ENCODE measurements around the gene RARG. TPM values are rescaled to one million over a fixed set of nuclear protein-coding genes. Genes with fewer than 3 reads are reported as not detected.

RARG gene
- total RNA-seq, 1 donor from 2014 or later = 5.5 TPM

GRCh38 chr12:53225635-53226424 is 6.2 kb downstream of the RARG start:
- no peak overlapping the region for H3K4me3 Mint-ChIP-seq
- no peak for DNase-seq
- peaks cover 12% of the 10 kb centered on the region for H3K4me1 Mint-ChIP-seq
- ChIA-PET CTCF (interaction anchor here (1.2 kb wide), 1 partner anchor 12 kb away, joined by 3 read pairs; no protein-coding TSS in a partner anchor), POLR2A (interaction anchor here (0.6 kb wide), 1 partner anchor 76 kb away, joined by 3 read pairs; no protein-coding TSS in a partner anchor)
- no peaks in the 10 kb centered on the region for H3K9me3 Mint-ChIP-seq
- H3K27ac Mint-ChIP-seq = no peak overlapping the region
- no peaks in the 10 kb centered on the region for H3K27me3 Mint-ChIP-seq
- intact Hi-C loops (cut with micrococcal nuclease) = no loop called here
- H3K36me3 Mint-ChIP-seq (ENCODE audit: low read depth) = peaks cover 3% of the 10 kb centered on the region
- no peak for ATAC-seq (ENCODE audit: low read depth)
- TF ChIP-seq CTCF (IDR thresholded peaks at IDR 0.05) = no peak

GRCh38 chr12:53224897-53225634 is 6.9 kb downstream of the RARG start:
- CTCF ChIA-PET = interaction anchor here (1.2 kb wide), 1 partner anchor 12 kb away, joined by 3 read pairs; no protein-coding TSS in a partner anchor

GRCh38 chr12:53224061-53224896 is 7.7 kb downstream of the RARG start:
- intact Hi-C loops (cut with micrococcal nuclease) = no loop called here
- peaks cover 8% of the 10 kb centered on the region for H3K36me3 Mint-ChIP-seq (ENCODE audit: low read depth)
- DNase-seq (no peak), ATAC-seq (ENCODE audit: low read depth) (no peak)
- peaks cover 17% of the 10 kb centered on the region for H3K4me1 Mint-ChIP-seq
- H3K4me3 Mint-ChIP-seq = no peak overlapping the region
- CTCF ChIA-PET = interaction anchor here (1.2 kb wide), 1 partner anchor 11 kb away, joined by 3 read pairs; no protein-coding TSS in a partner anchor
- TF ChIP-seq CTCF (IDR thresholded peaks at IDR 0.05) = no peak
- H3K27ac Mint-ChIP-seq = no peak overlapping the region
- no peaks in the 10 kb centered on the region for H3K9me3 Mint-ChIP-seq
- H3K27me3 Mint-ChIP-seq = no peaks in the 10 kb centered on the region
- POLR2A ChIA-PET = interaction anchor here (0.7 kb wide), 1 partner anchor 20 kb away, joined by 4 read pairs; no protein-coding TSS in a partner anchor

More at GRCh38 chr12:53224897-53225634, 6.9 kb downstream of the RARG start:
- Mint-ChIP-seq H3K9me3 (no peaks in the 10 kb centered on the region), H3K27ac (peak overlapping the region; percentile 21), H3K4me1 (peaks cover 12% of the 10 kb centered on the region), H3K4me3 (no peak overlapping the region), H3K36me3 (ENCODE audit: low read depth) (peaks cover 8% of the 10 kb centered on the region), H3K27me3 (no peaks in the 10 kb centered on the region)
- POLR2A ChIA-PET = interaction anchor here (0.6 to 0.7 kb wide), 2 partner anchors 19 to 76 kb away, joined by 3 to 4 read pairs; no protein-coding TSS in a partner anchor
- intact Hi-C loops (cut with micrococcal nuclease) = no loop called here
- no peak for TF ChIP-seq CTCF (IDR thresholded peaks at IDR 0.05)
- no peak for ATAC-seq (ENCODE audit: low read depth)
- DNase-seq = no peak

GRCh38 chr12:53223389-53224060 is 8.5 kb downstream of the RARG start:
- Mint-ChIP-seq H3K4me3 (no peak overlapping the region), H3K9me3 (no peaks in the 10 kb centered on the region), H3K4me1 (peaks cover 22% of the 10 kb centered on the region), H3K27ac (peak overlapping the region; percentile 50), H3K36me3 (ENCODE audit: low read depth) (peaks cover 8% of the 10 kb centered on the region), H3K27me3 (no peaks in the 10 kb centered on the region)
- ATAC-seq (ENCODE audit: low read depth) (no peak), DNase-seq (no peak)
- no peak for TF ChIP-seq CTCF (IDR thresholded peaks at IDR 0.05)
- intact Hi-C loops (cut with micrococcal nuclease) = no loop called here
- ChIA-PET POLR2A (interaction anchor here (0.6 kb wide), 1 partner anchor 1920 kb away, joined by 6 read pairs; no protein-coding TSS in a partner anchor), CTCF (no interaction called here)

Measured in activated B cell treated with CpG ODN at 0.5 μM for 24 hours (primary cell).